Fibroblast of skin of abdomen (primary cell): Measurements from ENCODE around the gene CATSPERE.
A peak's percentile ranks its signal among the peaks of the same experiment; 100 is the strongest.
"Not testable (repeated sequence)": the region's sequence is repeated elsewhere in the genome, so short reads cannot be mapped to it uniquely, and the experiment has no call there.

Experiments
- DNase-seq: peaks from one replicate; pipeline ENCODE4 v3.0.0-alpha.2; 2013

Gene CATSPERE

GRCh38 chr1:244666672-244667418, 205.8 kb downstream of the CATSPERE start:
- DNase-seq: not testable (repeated sequence)

GRCh38 chr1:244667797-244668196, 206.7 kb downstream of the CATSPERE start:
- no peak for DNase-seq

GRCh38 chr1:244672946-244673682, 212.0 kb downstream of the CATSPERE start:
- DNase-seq: peak; percentile 52

DNA sequence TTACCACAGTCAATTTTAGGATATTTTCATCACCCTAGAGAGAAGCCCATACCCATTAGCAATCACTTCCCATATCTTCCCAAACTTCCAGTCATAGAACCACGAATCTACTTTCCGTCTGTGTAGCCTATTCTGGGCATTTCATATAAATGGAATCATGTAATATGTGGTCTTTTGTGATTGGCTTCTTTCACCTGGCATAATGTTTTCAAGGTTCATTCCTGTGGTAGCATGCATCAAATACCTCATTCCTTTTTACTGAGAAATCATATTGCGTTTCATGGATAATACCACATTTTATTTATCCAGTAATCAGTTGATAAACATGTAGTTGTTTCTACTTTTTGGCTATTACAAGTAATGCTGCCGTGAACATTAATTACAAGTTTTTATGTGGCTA, 213.4 kb downstream of the CATSPERE start:
- peak; percentile 40 for DNase-seq

DNA sequence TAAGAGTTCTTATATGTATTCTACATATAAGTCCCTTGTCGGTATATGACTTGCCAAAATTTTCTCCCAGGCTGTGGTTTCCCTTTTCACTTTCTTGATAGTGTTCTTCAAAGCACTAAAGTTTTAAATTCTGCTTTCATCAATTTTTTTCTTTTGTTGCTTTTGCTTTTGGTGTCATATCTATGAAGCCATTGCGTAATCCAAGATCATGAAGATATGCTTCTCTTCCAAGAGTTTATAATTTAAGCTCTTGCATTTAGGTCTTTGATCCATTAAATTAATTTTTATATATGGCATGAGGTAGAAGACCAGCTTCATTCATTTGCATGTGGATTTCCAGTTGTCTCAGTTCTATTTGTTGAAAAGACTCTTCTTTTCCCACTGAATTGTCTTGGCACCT, 214.1 kb downstream of the CATSPERE start:
- no peak for DNase-seq

GRCh38 chr1:244678697-244679096, 217.6 kb downstream of the CATSPERE start:
- no peak for DNase-seq

- DNase-seq: no peak
Observed at GRCh38 chr1:244680667-244681066, 219.6 kb downstream of the CATSPERE start.

DNA sequence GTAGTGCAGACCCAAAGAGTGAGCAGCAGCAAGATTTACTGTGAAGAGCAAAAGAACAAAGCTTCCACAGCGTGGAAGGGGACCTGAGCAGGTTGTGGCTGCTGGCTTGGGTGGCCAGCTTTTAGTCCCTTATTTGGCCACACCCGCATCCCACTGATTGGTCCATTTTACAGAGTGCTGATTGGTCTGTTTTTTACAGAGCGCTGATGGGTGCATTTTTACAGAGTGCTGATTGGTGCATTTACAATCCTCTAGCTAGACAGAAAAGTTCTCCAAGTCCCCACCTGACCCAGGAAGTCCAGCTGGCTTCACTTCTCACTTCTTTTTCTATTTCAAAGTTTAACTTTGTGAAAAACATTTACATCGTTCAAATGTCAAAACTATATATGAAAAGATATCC, 221.0 kb downstream of the CATSPERE start:
- DNase-seq: not testable (repeated sequence)
